Suprapubic skin (tissue), 3 donors: ENCODE results near the gene BBOF1.

Experiments
- EP300 ChIP-seq: sonication (generic); formaldehyde crosslinking; IDR thresholded peaks from one replicate; pipeline ENCODE4 v1.6.1; 2017; ENCODE audit warnings: antibody characterized with exemption
- POLR2A ChIP-seq, 2 donors: fragments of 450-650 bp; IDR thresholded peaks; one replicate each; pipeline ENCODE4 v1.6.1; 2017; ENCODE audit warnings: antibody characterized with exemption in 2 of 2, mild to moderate bottlenecking in 2 of 2, moderate library complexity in 2 of 2
- TF ChIP-seq, protein P1 (sequence below), 2 donors: fragments of 200-600 bp in 1 of 2; fragments of 450-650 bp in 1 of 2; sonication (generic) in 1 of 2; IDR thresholded peaks; one replicate each; pipeline ENCODE4 v1.5.1; 2016 to 2019; ENCODE audit warnings: antibody characterized with exemption in 2 of 2, mild to moderate bottlenecking in 1 of 2, moderate library complexity in 1 of 2

DNA sequence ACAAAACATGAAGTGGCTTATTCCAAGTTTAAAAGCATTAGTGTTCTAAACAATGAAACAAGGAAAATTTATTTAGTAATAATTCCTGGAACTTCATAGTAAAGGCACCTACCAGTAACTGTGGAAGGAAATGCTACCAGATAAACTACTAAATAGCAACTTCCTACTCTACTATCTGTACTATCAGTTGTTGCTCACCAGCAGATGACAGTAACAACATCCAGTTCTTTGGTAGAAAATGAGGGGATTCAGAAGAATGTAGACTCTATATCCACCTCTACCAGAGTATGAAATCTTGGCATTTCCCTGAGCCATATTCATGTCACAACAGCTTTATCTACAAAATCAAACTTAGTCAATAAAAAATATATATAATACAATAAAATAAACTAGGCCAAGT, 3.2 kb upstream of the BBOF1 start:
- TF ChIP-seq EP300 (no peak), POLR2A (IDR thresholded peaks at IDR 0.05) (no peak)
- TF ChIP-seq, protein P1, sequence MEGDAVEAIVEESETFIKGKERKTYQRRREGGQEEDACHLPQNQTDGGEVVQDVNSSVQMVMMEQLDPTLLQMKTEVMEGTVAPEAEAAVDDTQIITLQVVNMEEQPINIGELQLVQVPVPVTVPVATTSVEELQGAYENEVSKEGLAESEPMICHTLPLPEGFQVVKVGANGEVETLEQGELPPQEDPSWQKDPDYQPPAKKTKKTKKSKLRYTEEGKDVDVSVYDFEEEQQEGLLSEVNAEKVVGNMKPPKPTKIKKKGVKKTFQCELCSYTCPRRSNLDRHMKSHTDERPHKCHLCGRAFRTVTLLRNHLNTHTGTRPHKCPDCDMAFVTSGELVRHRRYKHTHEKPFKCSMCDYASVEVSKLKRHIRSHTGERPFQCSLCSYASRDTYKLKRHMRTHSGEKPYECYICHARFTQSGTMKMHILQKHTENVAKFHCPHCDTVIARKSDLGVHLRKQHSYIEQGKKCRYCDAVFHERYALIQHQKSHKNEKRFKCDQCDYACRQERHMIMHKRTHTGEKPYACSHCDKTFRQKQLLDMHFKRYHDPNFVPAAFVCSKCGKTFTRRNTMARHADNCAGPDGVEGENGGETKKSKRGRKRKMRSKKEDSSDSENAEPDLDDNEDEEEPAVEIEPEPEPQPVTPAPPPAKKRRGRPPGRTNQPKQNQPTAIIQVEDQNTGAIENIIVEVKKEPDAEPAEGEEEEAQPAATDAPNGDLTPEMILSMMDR (IDR thresholded peaks at IDR 0.05), result no peak
